WTC11 (cell line): ENCODE measurements around the gene CLTA.
A peak's percentile ranks its signal among the peaks of the same experiment; 100 is the strongest.

Experiments
- TF ChIP-seq, protein P1 (sequence below): sonication (generic); formaldehyde crosslinking; IDR thresholded peaks from 2 replicates; pipeline ENCODE4 v1.8.1; 2023; ENCODE audit warnings: mild to moderate bottlenecking, missing genetic modification reagents, moderate library complexity
- TF ChIP-seq, protein P2 (sequence below): fragments of 200-600 bp; IDR thresholded peaks from 2 replicates; pipeline ENCODE4 v1.8.0; 2022; ENCODE audit warnings: antibody characterized with exemption

DNA sequence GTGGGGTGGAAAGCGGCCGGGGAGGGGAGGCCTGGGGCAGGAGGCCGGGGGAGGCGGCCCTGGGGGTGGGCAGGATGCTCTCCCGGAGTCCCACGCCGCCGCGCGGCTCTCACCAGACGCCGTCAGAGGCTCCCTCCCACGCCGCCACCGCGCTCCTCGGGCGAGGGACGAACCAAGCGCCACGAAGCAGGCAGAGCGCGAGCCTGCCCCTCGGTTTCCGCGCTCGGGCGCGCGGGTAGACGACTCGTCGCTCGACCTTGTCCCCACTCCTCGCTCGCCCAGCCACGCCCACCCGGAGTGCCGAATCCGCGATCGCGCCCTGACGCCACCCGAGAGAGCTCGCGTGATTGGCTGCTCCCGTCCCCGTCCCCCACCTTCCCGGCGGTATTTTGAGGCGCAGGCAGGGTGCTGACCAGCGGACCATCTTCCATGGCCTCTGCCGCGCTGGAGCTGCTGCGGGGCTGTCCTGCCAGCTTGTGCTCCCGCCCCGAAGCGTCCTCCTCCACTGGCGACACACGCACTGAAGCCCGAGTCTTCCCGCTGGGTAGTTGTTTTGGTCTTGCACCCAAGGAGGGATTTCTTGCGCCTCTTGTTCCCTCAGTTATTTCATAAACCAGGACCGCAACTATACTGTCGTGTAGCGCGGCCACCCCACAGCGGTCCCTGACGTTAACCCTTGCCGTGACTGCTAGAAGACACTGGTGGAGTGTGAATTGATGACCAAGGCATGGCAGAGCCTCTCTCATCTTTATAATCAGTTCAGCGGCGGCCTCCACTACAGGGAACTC is 67.7 kb downstream of the CLTA start, which contains the start of gene GNE:
- TF ChIP-seq, protein P1, sequence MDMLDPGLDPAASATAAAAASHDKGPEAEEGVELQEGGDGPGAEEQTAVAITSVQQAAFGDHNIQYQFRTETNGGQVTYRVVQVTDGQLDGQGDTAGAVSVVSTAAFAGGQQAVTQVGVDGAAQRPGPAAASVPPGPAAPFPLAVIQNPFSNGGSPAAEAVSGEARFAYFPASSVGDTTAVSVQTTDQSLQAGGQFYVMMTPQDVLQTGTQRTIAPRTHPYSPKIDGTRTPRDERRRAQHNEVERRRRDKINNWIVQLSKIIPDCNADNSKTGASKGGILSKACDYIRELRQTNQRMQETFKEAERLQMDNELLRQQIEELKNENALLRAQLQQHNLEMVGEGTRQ (CRISPR knock-in tag) = 0 out of 2 replicates have a peak, but pooled peaks have one; percentile 9
- TF ChIP-seq, protein P2, sequence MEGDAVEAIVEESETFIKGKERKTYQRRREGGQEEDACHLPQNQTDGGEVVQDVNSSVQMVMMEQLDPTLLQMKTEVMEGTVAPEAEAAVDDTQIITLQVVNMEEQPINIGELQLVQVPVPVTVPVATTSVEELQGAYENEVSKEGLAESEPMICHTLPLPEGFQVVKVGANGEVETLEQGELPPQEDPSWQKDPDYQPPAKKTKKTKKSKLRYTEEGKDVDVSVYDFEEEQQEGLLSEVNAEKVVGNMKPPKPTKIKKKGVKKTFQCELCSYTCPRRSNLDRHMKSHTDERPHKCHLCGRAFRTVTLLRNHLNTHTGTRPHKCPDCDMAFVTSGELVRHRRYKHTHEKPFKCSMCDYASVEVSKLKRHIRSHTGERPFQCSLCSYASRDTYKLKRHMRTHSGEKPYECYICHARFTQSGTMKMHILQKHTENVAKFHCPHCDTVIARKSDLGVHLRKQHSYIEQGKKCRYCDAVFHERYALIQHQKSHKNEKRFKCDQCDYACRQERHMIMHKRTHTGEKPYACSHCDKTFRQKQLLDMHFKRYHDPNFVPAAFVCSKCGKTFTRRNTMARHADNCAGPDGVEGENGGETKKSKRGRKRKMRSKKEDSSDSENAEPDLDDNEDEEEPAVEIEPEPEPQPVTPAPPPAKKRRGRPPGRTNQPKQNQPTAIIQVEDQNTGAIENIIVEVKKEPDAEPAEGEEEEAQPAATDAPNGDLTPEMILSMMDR = no peak
